Stimulated activated memory B cell treated with anti-CD40 and anti-IgM and Interleukin-4, amounts not matched to agents 10 μg/mL and 1 μg/mL and 100 μg/mL, for 72 hours (primary cell): ENCODE data around the gene SYT2.
"Not testable (repeated sequence)": the region's sequence is repeated elsewhere in the genome, so short reads cannot be mapped to it uniquely, and the experiment has no call there.

Source experiments
- ATAC-seq: fragments of 150-1000 bp; cut with Tn5 transposase; 2 replicates; pipeline ENCODE4 v1.10.0; 2021
- H3K27ac Mint-ChIP-seq: one replicate; pipeline ENCODE4 v1.8.0; 2022; ENCODE audit warnings: mild to moderate bottlenecking, mixed read lengths
- H3K27me3 Mint-ChIP-seq: one replicate; pipeline ENCODE4 v1.8.0; 2022; ENCODE audit warnings: mixed read lengths
- H3K36me3 Mint-ChIP-seq: one replicate; pipeline ENCODE4 v1.8.0; 2022; ENCODE audit warnings: mixed read lengths
- H3K4me1 Mint-ChIP-seq: one replicate; pipeline ENCODE4 v1.8.0; 2022; ENCODE audit warnings: mixed read lengths
- H3K4me3 Mint-ChIP-seq: one replicate; pipeline ENCODE4 v1.8.0; 2022; ENCODE audit warnings: mild to moderate bottlenecking, moderate library complexity, mixed read lengths
- H3K9me3 Mint-ChIP-seq: one replicate; pipeline ENCODE4 v1.8.0; 2022; ENCODE audit warnings: mixed read lengths

SYT2 gene

GRCh38 chr1:202710070-202711045, at the start of gene SYT2:
SYT2 (minus strand) TSS chr1:202710454; CDS start chr1:202605772, 104,682 bp downstream.
- peaks cover 7% of the 10 kb centered on the region for H3K4me1 Mint-ChIP-seq
- no peaks in the 10 kb centered on the region for H3K9me3 Mint-ChIP-seq
- peaks cover 58% of the 10 kb centered on the region for H3K27me3 Mint-ChIP-seq
- ATAC-seq: peak; percentile 14
- H3K36me3 Mint-ChIP-seq: no peaks in the 10 kb centered on the region
- H3K27ac Mint-ChIP-seq: no peak within 1 kb of the TSS
- peak within 1 kb of the TSS; percentile 22 for H3K4me3 Mint-ChIP-seq

GRCh38 chr1:202756391-202756790, 46.1 kb upstream of the SYT2 start:
- Mint-ChIP-seq H3K27me3 (no peaks in the 10 kb centered on the region), H3K27ac (no peak overlapping the region), H3K4me1 (no peaks in the 10 kb centered on the region), H3K9me3 (no peaks in the 10 kb centered on the region), H3K36me3 (peaks cover 49% of the 10 kb centered on the region), H3K4me3 (no peak overlapping the region)
- no peak for ATAC-seq

GRCh38 chr1:202754293-202754692, 44.0 kb upstream of the SYT2 start:
- no peaks in the 10 kb centered on the region for H3K4me1 Mint-ChIP-seq
- peaks cover 54% of the 10 kb centered on the region for H3K36me3 Mint-ChIP-seq

GRCh38 chr1:202752774-202753173, 42.5 kb upstream of the SYT2 start:
- H3K27ac Mint-ChIP-seq: no peak overlapping the region
- no peaks in the 10 kb centered on the region for H3K4me1 Mint-ChIP-seq
- no peaks in the 10 kb centered on the region for H3K27me3 Mint-ChIP-seq
- no peak for ATAC-seq
- no peak overlapping the region for H3K4me3 Mint-ChIP-seq
- H3K36me3 Mint-ChIP-seq: peaks cover 59% of the 10 kb centered on the region
- H3K9me3 Mint-ChIP-seq: no peaks in the 10 kb centered on the region

More at GRCh38 chr1:202754293-202754692, 44.0 kb upstream of the SYT2 start:
- Mint-ChIP-seq H3K27me3 (no peaks in the 10 kb centered on the region), H3K27ac (no peak overlapping the region), H3K9me3 (no peaks in the 10 kb centered on the region), H3K4me3 (no peak overlapping the region)
- ATAC-seq: no peak

- Mint-ChIP-seq H3K36me3 (peaks cover 54% of the 10 kb centered on the region), H3K9me3 (no peaks in the 10 kb centered on the region), H3K27ac (no peak overlapping the region), H3K27me3 (no peaks in the 10 kb centered on the region), H3K4me3 (no peak overlapping the region), H3K4me1 (no peaks in the 10 kb centered on the region)
- no peak for ATAC-seq
Measured at GRCh38 chr1:202750761-202751160, 40.5 kb upstream of the SYT2 start.

GRCh38 chr1:202750024-202750423, 39.8 kb upstream of the SYT2 start:
- ATAC-seq: no peak
- H3K4me3 Mint-ChIP-seq: no peak overlapping the region
- peaks cover 54% of the 10 kb centered on the region for H3K36me3 Mint-ChIP-seq
- H3K4me1 Mint-ChIP-seq: no peaks in the 10 kb centered on the region
- peaks cover 1% of the 10 kb centered on the region for H3K9me3 Mint-ChIP-seq
- H3K27me3 Mint-ChIP-seq: no peaks in the 10 kb centered on the region
- no peak overlapping the region for H3K27ac Mint-ChIP-seq

- no peaks in the 10 kb centered on the region for H3K4me1 Mint-ChIP-seq
- no peak overlapping the region for H3K27ac Mint-ChIP-seq
Measured at GRCh38 chr1:202745323-202745888, 35.2 kb upstream of the SYT2 start.

GRCh38 chr1:202744770-202745169, 34.5 kb upstream of the SYT2 start:
- not testable (repeated sequence) for H3K4me3 Mint-ChIP-seq, H3K9me3 Mint-ChIP-seq, H3K4me1 Mint-ChIP-seq, ATAC-seq, H3K27me3 Mint-ChIP-seq, H3K27ac Mint-ChIP-seq
- peaks cover 68% of the 10 kb centered on the region for H3K36me3 Mint-ChIP-seq

More at GRCh38 chr1:202745323-202745888, 35.2 kb upstream of the SYT2 start:
- H3K36me3 Mint-ChIP-seq: peaks cover 67% of the 10 kb centered on the region
- H3K9me3 Mint-ChIP-seq: peaks cover 5% of the 10 kb centered on the region
- H3K27me3 Mint-ChIP-seq: no peaks in the 10 kb centered on the region
- no peak for ATAC-seq
- no peak overlapping the region for H3K4me3 Mint-ChIP-seq

- no peak for ATAC-seq
- H3K27me3 Mint-ChIP-seq: no peaks in the 10 kb centered on the region
- H3K9me3 Mint-ChIP-seq: peaks cover 5% of the 10 kb centered on the region
- H3K4me3 Mint-ChIP-seq: no peak overlapping the region
- peaks cover 64% of the 10 kb centered on the region for H3K36me3 Mint-ChIP-seq
- H3K4me1 Mint-ChIP-seq: no peaks in the 10 kb centered on the region
- H3K27ac Mint-ChIP-seq: no peak overlapping the region
Measured at GRCh38 chr1:202742496-202742895, 32.2 kb upstream of the SYT2 start.

GRCh38 chr1:202733251-202733650, 23.0 kb upstream of the SYT2 start:
- Mint-ChIP-seq H3K36me3 (peaks cover 75% of the 10 kb centered on the region), H3K27ac (no peak overlapping the region), H3K4me1 (no peaks in the 10 kb centered on the region), H3K9me3 (no peaks in the 10 kb centered on the region), H3K27me3 (no peaks in the 10 kb centered on the region), H3K4me3 (no peak overlapping the region)
- no peak for ATAC-seq

- H3K9me3 Mint-ChIP-seq: no peaks in the 10 kb centered on the region
- H3K4me3 Mint-ChIP-seq: no peak overlapping the region
- no peaks in the 10 kb centered on the region for H3K27me3 Mint-ChIP-seq
- no peak overlapping the region for H3K27ac Mint-ChIP-seq
- H3K4me1 Mint-ChIP-seq: no peaks in the 10 kb centered on the region
- ATAC-seq: no peak
- peaks cover 67% of the 10 kb centered on the region for H3K36me3 Mint-ChIP-seq
Measured at GRCh38 chr1:202728951-202729350, 18.7 kb upstream of the SYT2 start.

- Mint-ChIP-seq H3K27me3 (no peaks in the 10 kb centered on the region), H3K27ac (no peak overlapping the region), H3K36me3 (peaks cover 40% of the 10 kb centered on the region), H3K4me1 (no peaks in the 10 kb centered on the region), H3K4me3 (no peak overlapping the region), H3K9me3 (no peaks in the 10 kb centered on the region)
- ATAC-seq: no peak
Measured at GRCh38 chr1:202725526-202725925, 15.3 kb upstream of the SYT2 start.

- H3K27me3 Mint-ChIP-seq: no peaks in the 10 kb centered on the region
- peaks cover 22% of the 10 kb centered on the region for H3K36me3 Mint-ChIP-seq
- H3K4me1 Mint-ChIP-seq: no peaks in the 10 kb centered on the region
- H3K27ac Mint-ChIP-seq: no peak overlapping the region
- no peaks in the 10 kb centered on the region for H3K9me3 Mint-ChIP-seq
- no peak for ATAC-seq
- no peak overlapping the region for H3K4me3 Mint-ChIP-seq
Measured at GRCh38 chr1:202723708-202724107, 13.5 kb upstream of the SYT2 start.

- ATAC-seq, H3K4me1 Mint-ChIP-seq, H3K9me3 Mint-ChIP-seq, H3K27me3 Mint-ChIP-seq, H3K27ac Mint-ChIP-seq, H3K4me3 Mint-ChIP-seq: not testable (repeated sequence)
- H3K36me3 Mint-ChIP-seq: peaks cover 15% of the 10 kb centered on the region
Measured at GRCh38 chr1:202723046-202723445, 12.8 kb upstream of the SYT2 start.

GRCh38 chr1:202716654-202717053, 6.4 kb upstream of the SYT2 start:
- H3K4me1 Mint-ChIP-seq: no peaks in the 10 kb centered on the region

GRCh38 chr1:202714202-202714601, 3.9 kb upstream of the SYT2 start:
- not testable (repeated sequence) for H3K36me3 Mint-ChIP-seq, ATAC-seq, H3K4me1 Mint-ChIP-seq, H3K27ac Mint-ChIP-seq, H3K4me3 Mint-ChIP-seq, H3K9me3 Mint-ChIP-seq
- peaks cover 37% of the 10 kb centered on the region for H3K27me3 Mint-ChIP-seq

More at GRCh38 chr1:202716654-202717053, 6.4 kb upstream of the SYT2 start:
- H3K4me3 Mint-ChIP-seq: no peak overlapping the region
- H3K27me3 Mint-ChIP-seq: peaks cover 12% of the 10 kb centered on the region
- ATAC-seq: no peak
- H3K27ac Mint-ChIP-seq: no peak overlapping the region
- no peaks in the 10 kb centered on the region for H3K9me3 Mint-ChIP-seq
- no peaks in the 10 kb centered on the region for H3K36me3 Mint-ChIP-seq
